Right lobe of liver (tissue), 6 donors: Measurements from ENCODE around the gene SUSD5. TPM values are rescaled to one million over a fixed set of nuclear protein-coding genes. Genes with fewer than 3 reads are reported as not detected.

Experiments
- ATAC-seq, 4 donors: fragments of 200-7000 bp; cut with Tn5 transposase; one replicate each; pipeline ENCODE4 v1.9.1; 2020; ENCODE audit warnings: mild to moderate bottlenecking in 4 of 4, moderate library complexity in 4 of 4
- DNase-seq, 3 donors: peaks; one replicate each; pipeline ENCODE4 v3.0.0-alpha.2; 2020
- H3K27ac ChIP-seq, 3 donors: fragments of 200-600 bp; one replicate each; pipeline ENCODE4 v1.8.0; 2022
- H3K27me3 ChIP-seq, 2 donors: fragments of 200-600 bp; one replicate each; pipeline ENCODE4 v1.8.0; 2022
- H3K36me3 ChIP-seq, 4 donors: fragments of 200-600 bp; sonication (generic) in 1 of 4; one replicate each; pipeline versions ENCODE4 v1.5.1 to v1.8.0; 2017 to 2022; ENCODE audit warnings: control low read depth in 1 of 4
- H3K4me1 ChIP-seq, 4 donors: fragments of 200-600 bp; sonication (generic) in 1 of 4; one replicate each; pipeline versions ENCODE4 v1.5.1 to v1.8.0; 2017 to 2022; ENCODE audit warnings: control low read depth in 1 of 4
- H3K4me3 ChIP-seq, 3 donors: fragments of 200-600 bp; one replicate each; pipeline ENCODE4 v1.8.0; 2022
- H3K9me3 ChIP-seq, 4 donors: fragments of 200-600 bp; sonication (generic) in 1 of 4; one replicate each; pipeline versions ENCODE4 v1.5.1 to v1.8.0; 2017 to 2022; ENCODE audit warnings: control low read depth in 1 of 4
- CTCF ChIP-seq, 4 donors: fragments of 200-600 bp in 3 of 4; fragments of 450-650 bp in 1 of 4; IDR thresholded peaks; one replicate each; pipeline versions ENCODE4 v1.5.1 to v1.8.0; 2016 to 2022; ENCODE audit warnings: antibody characterized with exemption in 4 of 4, mild to moderate bottlenecking in 2 of 4
- POLR2A ChIP-seq: fragments of 450-650 bp; IDR thresholded peaks from one replicate; pipeline ENCODE4 v1.6.1; 2017; ENCODE audit warnings: antibody characterized with exemption, mild to moderate bottlenecking
- WGBS: methylation state at CpG from one replicate; pipeline ENCODE4 v1.1.6; 2018; ENCODE audit warnings: low coverage, low lambda C conversion rate; ENCODE audit not compliant: insufficient coverage; ENCODE audit errors: missing lambda C conversion rate; 5-methylcytosine and 5-hydroxymethylcytosine counted together
- intact Hi-C, 2 donors: fragments of 100-400 bp; cut with DNase I; formaldehyde crosslinking; loops; one replicate each; pipeline versions ENCODE4 v1.11.2 to v1.14.1; 2022
- total RNA-seq, 6 experiments: library from RNA; depleted of rRNA in 2 of 6; stranded (reverse); fragments of >200 nt in 2 of 6; fragmentation: NEBNext Ultra II Directional in 3 of 6; extraction: Animal tissue kit (Norgen Biotek cat#: 25700) in 3 of 6; gene quantifications; one replicate each; pipeline versions ENCODE4 v1.1.0 to v1.2.4, GENCODE V29; 2016 to 2023
- donor health status: DM: no; HTN: yes; CAD: no.
- donor health status: DM: no; HTN: no; CAD: no.
- donor health status: DM: no; HTN: no; CAD: no.
- donor health status: DM: no; HTN: yes; CAD: no.
- donor health status: DM: no; HTN: yes; CAD: no.

SUSD5 gene
- total RNA-seq, 6 experiments from 2014 or later = 0.05 to 0.20 (median 0.16) TPM; not detected in 2

- Histone ChIP-seq H3K4me3 (no peak overlapping the region), H3K27me3 (no peaks in the 10 kb centered on the region), H3K4me1 (peaks cover 0 to 11% (median 0%) of the 10 kb centered on the region in 4 donors), H3K27ac (no peak overlapping the region), H3K9me3 (no peaks in the 10 kb centered on the region), H3K36me3 (no peaks in the 10 kb centered on the region)
- DNase-seq = no peak
- 87% methylated on average over 5 of the region's 6 CpGs for WGBS
- intact Hi-C loops = loop anchor here in 1 of 2 donors (10.0 kb wide), 1 partner anchor 225 kb away; no protein-coding TSS in a partner anchor
- ATAC-seq = peak in 3 of 4 donors; percentile 11 to 28 (median 21)
- no peak for TF ChIP-seq POLR2A
- no peak for TF ChIP-seq CTCF (IDR thresholded peaks at IDR 0.05)
These were observed 69.3 kb downstream of the SUSD5 start for GRCh38 chr3:33149342-33149741.

- no peak overlapping the region for H3K27ac ChIP-seq
- TF ChIP-seq CTCF (IDR thresholded peaks at IDR 0.05) = no peak
- no peak for TF ChIP-seq POLR2A
- peaks cover 0 to 9% (median 2%) of the 10 kb centered on the region in 4 donors for H3K36me3 ChIP-seq
- peak; percentile 22 to 58 (median 50) for ATAC-seq
- H3K9me3 ChIP-seq = no peaks in the 10 kb centered on the region
- peaks cover 0 to 11% (median 0%) of the 10 kb centered on the region in 4 donors for H3K4me1 ChIP-seq
- intact Hi-C loops = loop anchor here in 1 of 2 donors (10.0 kb wide), 1 partner anchor 228 kb away; no protein-coding TSS in a partner anchor
- no peaks in the 10 kb centered on the region for H3K27me3 ChIP-seq
- DNase-seq = no peak
- H3K4me3 ChIP-seq = no peak overlapping the region
- WGBS = 52% methylated on average over 5 of the region's 8 CpGs
These were observed 71.7 kb downstream of the SUSD5 start for GRCh38 chr3:33146791-33147445.

GRCh38 chr3:33145901-33146580 is 72.6 kb downstream of the SUSD5 start:
- Histone ChIP-seq H3K27ac (no peak overlapping the region), H3K27me3 (no peaks in the 10 kb centered on the region), H3K36me3 (peaks cover 0 to 9% (median 2%) of the 10 kb centered on the region in 4 donors), H3K4me3 (no peak overlapping the region), H3K4me1 (peaks cover 0 to 11% (median 0%) of the 10 kb centered on the region in 4 donors), H3K9me3 (no peaks in the 10 kb centered on the region)
- intact Hi-C loops = loop anchor here in 1 of 2 donors (10.0 kb wide), 1 partner anchor 229 kb away; no protein-coding TSS in a partner anchor
- no peak for DNase-seq
- TF ChIP-seq POLR2A (no peak), CTCF (IDR thresholded peaks at IDR 0.05) (no peak)
- WGBS = 60% methylated on average over 5 of the region's 9 CpGs
- ATAC-seq = no peak

- Histone ChIP-seq H3K27me3 (no peaks in the 10 kb centered on the region), H3K4me1 (peaks cover 0 to 11% (median 0%) of the 10 kb centered on the region in 4 donors), H3K27ac (no peak overlapping the region), H3K9me3 (no peaks in the 10 kb centered on the region), H3K36me3 (peaks cover 0 to 9% (median 2%) of the 10 kb centered on the region in 4 donors), H3K4me3 (no peak overlapping the region)
- ATAC-seq (no peak), DNase-seq (no peak)
- no peak for TF ChIP-seq POLR2A
- no peak for TF ChIP-seq CTCF (IDR thresholded peaks at IDR 0.05)
- intact Hi-C loops = loop anchor here in 1 of 2 donors (10.0 kb wide), 1 partner anchor 229 kb away; no protein-coding TSS in a partner anchor
- WGBS = 84% methylated on average over 11 of the region's 16 CpGs
These were observed 73.2 kb downstream of the SUSD5 start for GRCh38 chr3:33145221-33145900.
